ENCODE measurements around the gene CALCOCO1. TPM values are rescaled to one million over a fixed set of nuclear protein-coding genes. Genes with fewer than 3 reads are reported as not detected.
A peak's percentile ranks its signal among the peaks of the same experiment; 100 is the strongest.

Gene CALCOCO1
- total and polyA plus RNA-seq, 10 of the 15 experiments (the other 5 are each of a cell fraction or from before 2014, with no cell fraction given), result 2.8 to 55.9 (median 13.7) TPM

DNA sequence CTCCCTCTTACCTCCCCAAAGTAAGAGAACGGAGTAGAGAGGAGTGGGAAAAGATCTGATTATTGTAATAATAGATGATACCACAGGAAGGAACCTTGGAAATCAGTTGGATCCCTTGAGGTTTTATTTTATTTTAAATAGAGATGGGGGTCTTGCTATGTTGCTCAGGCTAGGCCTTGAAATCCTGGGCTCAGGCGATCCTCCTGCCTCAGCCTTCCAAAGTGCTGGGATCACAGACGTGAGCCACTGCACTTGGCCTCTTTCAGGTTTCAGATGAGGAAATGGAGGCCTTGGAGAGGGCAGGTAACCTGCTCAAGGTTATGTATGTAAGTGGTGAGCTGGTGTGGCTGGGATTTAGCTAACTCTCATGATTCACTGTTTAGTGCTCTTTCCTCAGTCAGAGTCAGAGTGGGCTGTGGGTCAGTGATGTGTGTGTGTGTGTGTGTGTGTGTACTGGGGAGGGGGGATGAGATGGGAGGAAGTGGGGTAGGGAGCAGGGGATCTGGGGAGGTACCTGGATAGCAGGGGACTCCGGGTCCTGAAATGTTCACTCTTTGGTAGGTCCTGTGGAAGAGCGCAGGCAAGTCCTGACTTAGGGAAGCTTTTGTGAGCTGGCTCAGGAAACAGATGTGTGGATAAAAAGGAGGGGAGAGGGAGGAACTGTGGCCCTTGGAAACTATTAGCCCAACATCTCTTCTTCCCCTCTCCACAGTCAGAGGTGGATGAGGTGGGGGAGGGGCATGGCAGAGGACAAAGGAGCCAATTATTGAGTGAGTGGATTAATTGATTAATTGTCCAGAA lies 29.2 kb upstream of the CALCOCO1 start:
- H3K79me2 ChIP-seq (ENCODE audit: control insufficient read depth, insufficient read depth, low read length), result no peaks in the 10 kb centered on the region
- no peak for FAIRE-seq
- H3K27ac ChIP-seq (ENCODE audit: control insufficient read depth, insufficient read depth), result peak overlapping the region; percentile 48
- H3K27me3 ChIP-seq (replicated peaks in 1 of 2; ENCODE audit: control insufficient read depth in 2 of 2, insufficient read depth in 2 of 2, low read length in 1 of 2), result peaks cover 0 to 2% of the 10 kb centered on the region in 2 experiments; a peak in 1 of 4 replicates
- no peaks in the 10 kb centered on the region for H3K9me3 ChIP-seq (replicated peaks; ENCODE audit: control insufficient read depth, insufficient read depth, low read length)
- TF ChIP-seq IKZF1 (conservative IDR thresholded peaks at IDR 0.05) (no peak), BHLHE40 (IDR thresholded peaks at IDR 0.05; ENCODE audit: borderline replicate concordance in 1 of 2, low read depth in 2 of 2, low read length in 1 of 2) (no peak), HDGF (IDR thresholded peaks at IDR 0.05) (peak; percentile 77; the same call in 1 of the 2 replicates), IKZF2 (IDR thresholded peaks at IDR 0.05) (peak in 1 of 2 experiments; percentile 4; a peak in 1 of 4 replicates), NBN (IDR thresholded peaks at IDR 0.05) (0 out of 2 replicates have a peak, but pooled peaks have one; percentile 5), SPI1 (IDR thresholded peaks at IDR 0.05; ENCODE audit: borderline replicate concordance, insufficient read depth, low read depth, low read length) (peak; percentile 7; the same call in 1 of the 2 replicates), NRF1 (conservative IDR thresholded peaks at IDR 0.05; ENCODE audit: low read depth, low read length) (no peak), RELA (IDR thresholded peaks at IDR 0.05; ENCODE audit: borderline replicate concordance, partially characterized antibody) (no peak), IRF4 (IDR thresholded peaks at IDR 0.05; ENCODE audit: low read depth, low read length) (no peak), JUND (IDR thresholded peaks at IDR 0.05; ENCODE audit: low read depth, low read length) (no peak), POLR2A (IDR thresholded peaks at IDR 0.05; ENCODE audit: low read depth, low read length) (no peak), ATF7 (IDR thresholded peaks at IDR 0.05; ENCODE audit: low read depth) (no peak), SUZ12 (IDR thresholded peaks at IDR 0.05; ENCODE audit: unreplicated experiment) (no peak)
- TF ChIP-seq, protein P1, sequence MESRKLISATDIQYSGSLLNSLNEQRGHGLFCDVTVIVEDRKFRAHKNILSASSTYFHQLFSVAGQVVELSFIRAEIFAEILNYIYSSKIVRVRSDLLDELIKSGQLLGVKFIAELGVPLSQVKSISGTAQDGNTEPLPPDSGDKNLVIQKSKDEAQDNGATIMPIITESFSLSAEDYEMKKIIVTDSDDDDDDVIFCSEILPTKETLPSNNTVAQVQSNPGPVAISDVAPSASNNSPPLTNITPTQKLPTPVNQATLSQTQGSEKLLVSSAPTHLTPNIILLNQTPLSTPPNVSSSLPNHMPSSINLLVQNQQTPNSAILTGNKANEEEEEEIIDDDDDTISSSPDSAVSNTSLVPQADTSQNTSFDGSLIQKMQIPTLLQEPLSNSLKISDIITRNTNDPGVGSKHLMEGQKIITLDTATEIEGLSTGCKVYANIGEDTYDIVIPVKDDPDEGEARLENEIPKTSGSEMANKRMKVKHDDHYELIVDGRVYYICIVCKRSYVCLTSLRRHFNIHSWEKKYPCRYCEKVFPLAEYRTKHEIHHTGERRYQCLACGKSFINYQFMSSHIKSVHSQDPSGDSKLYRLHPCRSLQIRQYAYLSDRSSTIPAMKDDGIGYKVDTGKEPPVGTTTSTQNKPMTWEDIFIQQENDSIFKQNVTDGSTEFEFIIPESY (IDR thresholded peaks at IDR 0.05), result no peak
- TF ChIP-seq, protein P2, sequence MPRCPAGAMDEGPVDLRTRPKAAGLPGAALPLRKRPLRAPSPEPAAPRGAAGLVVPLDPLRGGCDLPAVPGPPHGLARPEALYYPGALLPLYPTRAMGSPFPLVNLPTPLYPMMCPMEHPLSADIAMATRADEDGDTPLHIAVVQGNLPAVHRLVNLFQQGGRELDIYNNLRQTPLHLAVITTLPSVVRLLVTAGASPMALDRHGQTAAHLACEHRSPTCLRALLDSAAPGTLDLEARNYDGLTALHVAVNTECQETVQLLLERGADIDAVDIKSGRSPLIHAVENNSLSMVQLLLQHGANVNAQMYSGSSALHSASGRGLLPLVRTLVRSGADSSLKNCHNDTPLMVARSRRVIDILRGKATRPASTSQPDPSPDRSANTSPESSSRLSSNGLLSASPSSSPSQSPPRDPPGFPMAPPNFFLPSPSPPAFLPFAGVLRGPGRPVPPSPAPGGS (IDR thresholded peaks at IDR 0.05; ENCODE audit: borderline replicate concordance, insufficient read depth, low read depth, low read length, poor library complexity, severe bottlenecking), result no peak
- peak overlapping the region; percentile 64 for H2AFZ ChIP-seq (ENCODE audit: control insufficient read depth, low read depth, low read length)
- 95% methylated on average over 5 of the region's 5 CpGs for WGBS (ENCODE audit: insufficient coverage, insufficient replicate concordance, low lambda C conversion rate, missing lambda C conversion rate)
- ATAC-seq, result peak; percentile 4; the same call in 1 of the 3 replicates
- RAD21 ChIA-PET (ENCODE audit: unreplicated experiment), result interaction anchor here (0.8 to 3.7 kb wide), 11 partner anchors 9 to 297 kb away, joined by 3 to 129 read pairs (median 6); partner anchors contain the start of gene HOXC4
- peaks cover 57% of the 10 kb centered on the region for H3K4me1 ChIP-seq (ENCODE audit: control insufficient read depth, insufficient read depth, low read length)
- peak overlapping the region; percentile 94 for H3K4me2 ChIP-seq (ENCODE audit: control insufficient read depth, insufficient read depth)
- in situ Hi-C loops (cut with MboI), result no loop called here
- peak overlapping the region; percentile 47 for H3K9ac ChIP-seq (ENCODE audit: control insufficient read depth, insufficient read depth, low read length)
- SMC1A ChIA-PET (ENCODE audit: uncharacterized antibody, unreplicated experiment), result interaction anchor here (0.5 to 4.1 kb wide), 22 partner anchors 10 to 452 kb away, joined by 3 to 156 read pairs (median 4); partner anchors contain the start of genes ATP5MC2 and CALCOCO1
- CTCF ChIA-PET, result interaction anchor here (0.7 to 11.1 kb wide), 36 partner anchors 9 to 460 kb away, joined by 3 to 443 read pairs (median 7); partner anchors contain the start of genes ATP5MC2 and CALCOCO1
- H3K36me3 ChIP-seq (ENCODE audit: control insufficient read depth in 2 of 2, insufficient read depth in 2 of 2, low read length in 1 of 2), result no peaks in the 10 kb centered on the region
- no peaks in the 10 kb centered on the region for H4K20me1 ChIP-seq (ENCODE audit: control insufficient read depth, insufficient read depth)
- TSS peak; percentile 73 for BruUV-seq (replicated peaks)
- no peak for DNase-seq (ENCODE audit: low read depth, low spot score)
- POLR2A ChIA-PET, result interaction anchor here (0.6 to 3.3 kb wide), 9 partner anchors 10 to 204 kb away, joined by 3 to 23 read pairs (median 6); no protein-coding TSS in a partner anchor
- intact Hi-C loops (cut with micrococcal nuclease; ENCODE audit: unreplicated experiment), result loop anchor here (10.0 kb wide), 1 partner anchor 448 kb away; no protein-coding TSS in a partner anchor
- H3K4me3 ChIP-seq, result peak overlapping the region; percentile 54

All from GM12878 (cell line).